ENCODE results near the gene SV2A.

The SV2A gene

DNA sequence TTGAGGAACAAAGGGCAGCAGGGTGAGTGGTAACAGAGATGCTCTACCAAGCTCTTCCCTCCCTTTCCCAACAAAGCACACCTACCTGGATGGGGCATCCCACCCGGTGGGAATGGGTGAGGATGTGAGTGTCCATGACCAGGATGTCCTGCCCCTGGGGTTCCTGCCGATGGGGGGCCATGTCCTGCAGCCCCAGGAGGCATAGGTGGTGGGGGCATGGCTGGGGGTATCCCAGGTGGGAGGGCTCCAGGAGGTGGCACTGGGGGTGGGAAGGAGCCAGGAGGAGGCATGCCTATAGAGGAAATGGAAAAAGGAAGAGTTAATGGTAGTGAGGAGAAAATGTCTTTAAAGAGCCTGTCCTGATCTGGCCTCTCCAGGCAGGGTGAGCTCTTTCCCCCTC lies 8.1 kb upstream of the SV2A start:
- DNase-seq (ENCODE audit: low read depth), result no peak
- no peak overlapping the region for H3K4me3 ChIP-seq (ENCODE audit: low read depth, low read length)
- TF ChIP-seq, protein P1, sequence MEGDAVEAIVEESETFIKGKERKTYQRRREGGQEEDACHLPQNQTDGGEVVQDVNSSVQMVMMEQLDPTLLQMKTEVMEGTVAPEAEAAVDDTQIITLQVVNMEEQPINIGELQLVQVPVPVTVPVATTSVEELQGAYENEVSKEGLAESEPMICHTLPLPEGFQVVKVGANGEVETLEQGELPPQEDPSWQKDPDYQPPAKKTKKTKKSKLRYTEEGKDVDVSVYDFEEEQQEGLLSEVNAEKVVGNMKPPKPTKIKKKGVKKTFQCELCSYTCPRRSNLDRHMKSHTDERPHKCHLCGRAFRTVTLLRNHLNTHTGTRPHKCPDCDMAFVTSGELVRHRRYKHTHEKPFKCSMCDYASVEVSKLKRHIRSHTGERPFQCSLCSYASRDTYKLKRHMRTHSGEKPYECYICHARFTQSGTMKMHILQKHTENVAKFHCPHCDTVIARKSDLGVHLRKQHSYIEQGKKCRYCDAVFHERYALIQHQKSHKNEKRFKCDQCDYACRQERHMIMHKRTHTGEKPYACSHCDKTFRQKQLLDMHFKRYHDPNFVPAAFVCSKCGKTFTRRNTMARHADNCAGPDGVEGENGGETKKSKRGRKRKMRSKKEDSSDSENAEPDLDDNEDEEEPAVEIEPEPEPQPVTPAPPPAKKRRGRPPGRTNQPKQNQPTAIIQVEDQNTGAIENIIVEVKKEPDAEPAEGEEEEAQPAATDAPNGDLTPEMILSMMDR (IDR thresholded peaks at IDR 0.05; ENCODE audit: low read depth, low read length, missing control alignments), result no peak

DNA sequence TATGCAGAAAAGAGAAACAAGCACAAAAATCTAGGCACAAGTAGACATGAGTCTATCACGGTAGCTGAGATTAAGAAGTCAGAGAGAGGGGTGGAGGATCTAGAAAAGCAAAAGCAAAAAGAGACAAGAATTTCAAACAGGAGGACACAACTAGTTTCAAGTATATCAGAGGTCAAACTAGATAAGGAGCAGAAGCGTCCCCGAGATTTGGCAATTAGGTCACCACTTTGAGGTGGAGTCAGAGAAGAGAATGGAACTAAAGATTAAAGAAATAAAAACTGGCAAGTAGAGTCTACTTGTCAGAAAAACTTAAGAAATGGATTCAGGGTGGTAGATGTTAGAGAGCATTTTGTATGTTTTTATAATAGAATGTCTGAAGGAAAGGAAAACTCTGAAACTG lies 7.7 kb upstream of the SV2A start:
- TF ChIP-seq, protein P1 (IDR thresholded peaks at IDR 0.05; ENCODE audit: low read depth, low read length, missing control alignments), result no peak
- H3K4me3 ChIP-seq (ENCODE audit: low read depth, low read length), result no peak overlapping the region
- DNase-seq (ENCODE audit: low read depth), result no peak

GRCh38 chr1:149923626-149924025 lies 6.0 kb upstream of the SV2A start:
- TF ChIP-seq, protein P1 (IDR thresholded peaks at IDR 0.05; ENCODE audit: low read depth, low read length, missing control alignments), result no peak
- DNase-seq (ENCODE audit: low read depth), result no peak
- no peak overlapping the region for H3K4me3 ChIP-seq (ENCODE audit: low read depth, low read length)

DNA sequence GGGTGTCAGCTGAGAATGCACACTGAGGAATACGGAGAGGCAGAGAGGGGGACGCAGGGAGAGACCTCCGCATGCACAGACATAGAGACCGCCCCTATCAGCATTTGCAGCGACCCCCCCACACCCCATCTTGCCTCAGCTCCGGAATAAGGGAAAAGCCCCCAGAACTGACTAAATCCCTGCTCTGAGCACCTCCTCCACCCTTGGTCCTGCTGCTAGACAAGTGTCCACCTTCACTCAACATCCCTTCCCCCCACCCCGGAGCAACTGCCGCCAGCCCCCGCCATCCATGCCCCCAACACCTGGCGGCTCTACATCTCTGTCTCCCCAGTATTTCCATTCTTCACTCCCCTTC lies 769 bp downstream of the SV2A start:
- no peak overlapping the region for H3K4me3 ChIP-seq (ENCODE audit: low read depth, low read length)
- no peak for DNase-seq (ENCODE audit: low read depth)
- TF ChIP-seq, protein P1 (IDR thresholded peaks at IDR 0.05; ENCODE audit: low read depth, low read length, missing control alignments), result no peak

DNA sequence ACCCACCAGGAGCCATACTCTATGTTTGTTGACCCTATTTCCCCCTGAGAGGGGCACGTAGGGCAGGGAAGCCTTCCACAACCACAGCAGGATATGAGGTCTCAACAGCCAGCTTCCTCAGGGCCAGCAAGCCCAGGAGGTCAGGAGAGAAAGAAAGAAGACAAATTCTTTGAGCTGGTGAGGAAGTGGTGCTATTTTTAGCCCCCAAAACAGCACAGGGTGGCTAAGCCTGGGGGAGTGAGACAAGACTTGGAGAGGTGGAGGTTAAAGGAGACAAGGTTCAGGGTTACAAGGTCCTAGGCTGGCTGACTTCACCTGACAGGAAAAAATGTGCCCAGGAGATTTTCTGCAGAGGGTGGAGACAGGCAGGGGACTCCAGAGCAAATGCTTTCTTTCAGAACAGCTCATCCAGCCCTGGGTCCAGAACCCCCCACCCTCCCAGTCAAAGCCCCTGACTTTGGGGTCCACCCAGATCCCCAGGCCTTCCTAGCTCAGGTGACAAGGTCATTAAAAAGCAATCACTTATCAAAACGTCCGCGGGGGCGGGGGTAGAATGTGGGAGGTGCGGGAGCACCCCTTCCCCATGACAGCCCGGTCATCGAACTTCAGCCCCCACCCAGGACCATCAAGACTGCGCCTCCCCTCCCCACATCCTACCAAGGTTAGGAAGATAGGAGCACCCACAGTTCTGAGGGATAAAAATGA lies 1.3 kb downstream of the SV2A start:
- no peak overlapping the region for H3K4me3 ChIP-seq (ENCODE audit: low read depth, low read length)

GRCh38 chr1:149915429-149916192 lies 2.0 kb downstream of the SV2A start:
- no peak for DNase-seq (ENCODE audit: low read depth)
- H3K4me3 ChIP-seq (ENCODE audit: low read depth, low read length), result no peak overlapping the region
- TF ChIP-seq, protein P1 (IDR thresholded peaks at IDR 0.05; ENCODE audit: low read depth, low read length, missing control alignments), result no peak

More for the DNA sequence above, 1.3 kb downstream of the SV2A start:
- no peak for DNase-seq (ENCODE audit: low read depth)
- TF ChIP-seq, protein P1 (IDR thresholded peaks at IDR 0.05; ENCODE audit: low read depth, low read length, missing control alignments), result no peak
